Raji (cell line): ENCODE results near the gene IL16.

ENCODE experiments used
- POLR2A ChIP-seq: IDR thresholded peaks from 2 replicates; pipeline ENCODE4 v1.6.1; 2011; ENCODE audit warnings: low read depth, low read length, control low read depth; ENCODE audit not compliant: insufficient read depth

Gene IL16

DNA sequence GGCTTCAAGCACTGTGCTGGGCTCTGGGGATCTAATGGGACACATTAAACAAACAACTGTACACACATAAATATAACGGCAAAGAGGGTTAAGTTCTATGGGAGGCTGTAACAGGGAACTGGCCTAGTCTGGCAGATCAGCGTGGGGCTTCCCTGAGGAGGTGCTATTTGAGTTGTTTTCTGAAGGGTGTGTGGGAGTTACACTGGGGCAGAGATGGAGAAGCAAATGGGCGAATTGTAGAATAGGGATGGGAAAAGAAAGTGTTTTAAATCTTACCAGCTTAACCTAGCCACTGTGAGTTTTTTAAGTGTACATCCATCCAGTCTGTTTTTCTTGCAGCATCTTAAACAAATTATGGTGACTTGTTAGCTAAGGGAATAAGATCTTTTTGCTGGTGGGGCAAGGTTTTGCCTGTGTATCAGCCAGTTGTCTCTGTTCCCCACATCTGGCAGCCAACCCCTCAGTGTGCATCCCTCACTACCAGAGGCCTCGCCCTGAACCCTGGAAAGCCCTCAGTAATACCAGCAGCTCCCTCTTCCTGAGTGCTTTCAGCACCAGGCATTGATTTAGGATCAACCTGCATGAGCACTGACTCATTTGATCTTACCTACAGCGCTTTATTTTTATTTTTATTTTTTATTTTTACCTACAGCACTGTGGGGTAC lies 10.9 kb upstream of the IL16 start:
- no peak for TF ChIP-seq POLR2A

DNA sequence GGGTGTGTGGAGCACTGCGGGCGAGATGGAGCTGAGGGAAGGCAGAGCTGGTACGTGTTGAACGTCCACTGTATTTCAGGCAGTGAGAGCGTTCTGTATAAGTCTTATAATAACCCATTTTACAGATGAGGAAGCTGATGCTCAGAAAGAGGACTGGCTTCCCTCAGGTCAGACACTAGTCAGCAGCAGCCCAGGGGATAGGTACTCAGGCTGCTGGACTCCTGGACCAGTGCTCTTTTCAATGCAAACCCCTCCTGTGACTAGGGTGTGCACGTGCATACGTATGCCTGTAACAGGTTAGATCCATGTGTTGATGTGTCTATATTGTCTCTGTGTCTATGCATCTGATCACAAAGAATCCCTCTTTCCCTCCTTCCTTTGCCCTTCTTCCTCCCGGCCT lies 8.3 kb upstream of the IL16 start:
- TF ChIP-seq POLR2A = no peak

DNA sequence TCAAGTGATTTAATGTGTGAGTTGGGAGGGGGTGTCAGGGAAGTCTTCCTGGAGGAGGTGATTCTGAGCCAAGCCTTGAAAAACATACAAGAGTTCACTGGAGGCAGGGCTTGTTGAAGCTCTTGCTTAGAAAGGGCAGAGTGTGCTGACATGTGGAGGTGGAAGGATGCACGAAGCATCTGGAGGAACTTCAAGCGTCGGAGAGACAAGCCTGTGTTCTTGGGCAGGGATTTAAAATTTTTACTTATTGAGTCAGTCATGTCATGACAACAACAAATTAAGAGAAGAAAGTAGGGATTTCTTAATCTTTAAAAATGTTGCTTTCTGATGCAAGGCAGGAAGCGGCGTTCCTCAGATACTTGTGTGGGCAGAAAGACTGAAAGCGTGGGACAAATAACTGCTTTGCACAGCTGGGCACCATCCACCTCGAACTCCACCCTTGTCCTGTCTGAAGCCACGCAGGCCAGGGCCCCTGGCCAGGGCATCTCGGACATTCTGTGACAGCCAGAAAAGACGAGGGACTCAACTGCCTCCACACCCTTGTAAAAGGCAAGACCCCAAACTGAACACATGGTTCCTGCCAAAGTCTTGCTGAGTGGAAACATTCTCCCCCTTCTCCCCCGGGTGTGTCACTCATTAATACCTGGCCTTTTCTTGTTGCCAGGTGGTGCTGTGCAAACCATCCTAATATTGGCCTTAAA lies 6.9 kb upstream of the IL16 start:
- TF ChIP-seq POLR2A = no peak

DNA sequence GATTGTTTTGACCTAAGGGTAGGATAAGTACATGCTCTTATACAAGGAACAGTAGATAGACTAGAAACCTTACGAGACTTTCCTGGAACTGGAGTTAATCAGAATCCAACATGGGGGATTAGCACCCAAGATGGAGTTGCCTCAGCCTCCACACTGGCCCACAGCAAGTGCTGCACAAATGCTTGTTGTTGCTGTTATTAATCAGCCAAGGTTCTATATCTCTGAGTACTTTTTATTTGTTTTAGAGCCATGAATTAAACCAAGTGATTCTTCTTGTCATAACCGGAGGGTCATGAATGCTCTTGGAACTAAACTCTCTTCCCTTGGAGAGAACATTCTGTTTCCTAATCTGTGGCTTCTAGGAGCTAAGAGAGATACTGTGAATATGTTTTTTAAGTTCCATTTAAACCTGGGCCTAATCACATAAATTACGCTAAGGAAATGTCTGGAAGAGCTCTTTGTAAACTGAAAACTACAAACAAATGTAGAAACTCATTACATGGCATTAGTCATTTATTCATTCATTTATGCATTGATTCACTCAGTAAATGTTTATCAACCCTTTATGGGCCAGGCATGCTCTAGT lies 5.7 kb upstream of the IL16 start:
- no peak for TF ChIP-seq POLR2A

DNA sequence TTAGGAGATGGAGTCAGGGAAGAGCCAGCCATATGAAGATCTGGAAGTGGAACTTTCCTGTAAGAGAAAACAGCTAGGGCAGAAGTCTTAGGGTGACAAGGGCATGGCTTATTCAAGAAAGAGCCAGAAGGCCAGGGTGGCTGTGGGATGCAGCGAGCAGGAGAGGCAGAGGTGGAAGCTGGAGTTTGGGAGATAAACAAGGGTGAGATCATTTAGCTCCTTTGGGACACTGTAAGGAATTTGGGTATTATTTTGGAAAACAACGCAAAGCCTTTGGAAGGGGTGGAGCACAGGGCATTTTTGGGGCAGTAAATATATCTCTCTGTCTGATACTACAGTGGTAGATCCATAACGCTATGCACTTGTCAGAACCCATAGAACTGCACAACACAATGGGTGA lies 5.0 kb upstream of the IL16 start:
- TF ChIP-seq POLR2A = no peak

DNA sequence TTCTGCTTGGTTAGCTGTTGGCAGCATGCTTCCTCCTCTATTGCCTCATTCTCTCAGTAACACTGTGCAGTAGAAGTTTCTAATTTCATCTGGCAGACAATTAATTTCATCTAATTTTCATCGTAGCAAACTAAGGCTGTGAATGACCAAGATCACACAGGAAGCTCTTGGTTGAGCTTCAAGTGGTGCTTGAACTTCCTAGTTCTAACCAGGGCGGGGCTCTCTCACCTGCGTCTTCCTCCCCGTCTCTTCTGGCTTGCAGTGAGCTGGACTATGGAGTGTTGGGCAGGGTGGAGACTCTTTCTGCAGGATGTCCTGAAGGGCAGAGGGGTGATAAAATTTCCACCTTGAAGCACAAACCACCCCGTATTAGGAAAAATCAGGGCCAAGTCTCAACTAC lies 2.0 kb upstream of the IL16 start:
- no peak for TF ChIP-seq POLR2A

DNA sequence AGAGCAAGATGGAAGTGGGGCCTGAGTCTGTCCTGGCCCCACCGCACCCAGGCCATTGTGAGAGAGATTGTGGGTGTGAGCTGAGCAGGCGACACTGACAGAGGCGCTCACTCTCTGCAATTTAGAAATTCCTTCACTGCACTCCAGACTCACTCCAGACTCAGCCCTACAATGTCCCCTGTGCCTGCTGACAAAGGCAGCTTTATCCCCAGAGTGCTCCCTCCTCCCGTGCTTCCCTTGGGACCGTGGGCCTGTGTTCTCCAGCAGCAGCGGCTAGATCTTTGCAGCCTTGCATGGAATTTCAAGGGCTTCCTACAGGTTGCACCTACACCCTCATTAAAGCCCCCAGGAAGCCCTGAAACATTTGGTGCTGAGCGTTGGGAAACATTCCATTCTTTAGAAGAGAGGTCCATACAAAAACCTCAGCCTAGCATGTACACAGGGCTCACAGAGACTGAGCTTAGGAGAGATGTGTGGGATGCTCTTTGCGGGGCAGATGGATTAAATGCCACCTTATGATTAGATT lies 1.3 kb upstream of the IL16 start:
- TF ChIP-seq POLR2A = no peak

DNA sequence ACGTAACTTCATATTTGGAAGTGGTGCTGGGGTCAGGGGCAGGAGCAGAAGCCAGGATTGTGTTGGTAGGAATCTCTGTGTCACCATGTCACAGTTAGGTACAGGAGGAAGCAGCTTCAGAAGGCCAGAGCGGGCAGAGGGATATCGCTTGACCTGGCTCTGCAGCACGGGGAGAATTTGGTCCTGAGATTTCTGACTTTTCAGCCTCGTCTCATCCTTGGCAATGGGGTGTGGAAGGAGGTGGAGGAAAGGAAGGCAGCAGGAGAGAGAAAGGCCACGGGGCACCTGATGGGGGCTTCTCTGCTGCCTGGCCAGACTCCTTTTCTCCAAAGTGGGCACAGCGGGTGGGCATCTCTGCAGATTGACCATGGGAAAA lies 564 bp downstream of the IL16 start:
- no peak for TF ChIP-seq POLR2A

DNA sequence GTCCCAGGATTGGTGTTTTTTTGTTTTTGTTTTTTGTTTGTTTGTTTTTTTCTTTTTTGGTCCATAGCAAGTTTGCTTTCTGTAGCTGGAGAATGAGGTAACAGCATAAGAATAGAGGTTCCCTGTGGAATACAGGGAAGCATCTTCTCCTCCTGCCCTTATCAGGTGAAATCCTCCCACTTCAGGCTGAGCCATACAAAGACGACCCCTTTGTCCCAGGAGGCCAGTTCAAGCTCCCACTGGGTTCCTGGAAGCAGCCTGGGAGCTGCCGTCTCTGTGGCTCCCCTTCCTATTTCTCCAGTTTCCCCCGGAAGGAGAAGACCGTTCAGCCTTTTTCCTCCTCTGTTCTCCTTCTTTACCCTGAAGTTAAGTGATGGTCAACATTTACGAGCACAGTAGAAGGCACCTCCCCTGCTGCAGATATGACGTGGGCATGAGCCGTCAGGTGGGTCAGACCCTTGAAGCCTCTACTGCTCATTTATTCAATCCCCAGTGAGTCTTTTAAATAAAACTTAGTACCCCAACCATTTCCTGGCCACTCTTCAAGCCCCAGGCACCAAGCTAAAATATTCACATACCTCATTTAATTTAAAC lies 1.1 kb downstream of the IL16 start:
- no peak for TF ChIP-seq POLR2A

DNA sequence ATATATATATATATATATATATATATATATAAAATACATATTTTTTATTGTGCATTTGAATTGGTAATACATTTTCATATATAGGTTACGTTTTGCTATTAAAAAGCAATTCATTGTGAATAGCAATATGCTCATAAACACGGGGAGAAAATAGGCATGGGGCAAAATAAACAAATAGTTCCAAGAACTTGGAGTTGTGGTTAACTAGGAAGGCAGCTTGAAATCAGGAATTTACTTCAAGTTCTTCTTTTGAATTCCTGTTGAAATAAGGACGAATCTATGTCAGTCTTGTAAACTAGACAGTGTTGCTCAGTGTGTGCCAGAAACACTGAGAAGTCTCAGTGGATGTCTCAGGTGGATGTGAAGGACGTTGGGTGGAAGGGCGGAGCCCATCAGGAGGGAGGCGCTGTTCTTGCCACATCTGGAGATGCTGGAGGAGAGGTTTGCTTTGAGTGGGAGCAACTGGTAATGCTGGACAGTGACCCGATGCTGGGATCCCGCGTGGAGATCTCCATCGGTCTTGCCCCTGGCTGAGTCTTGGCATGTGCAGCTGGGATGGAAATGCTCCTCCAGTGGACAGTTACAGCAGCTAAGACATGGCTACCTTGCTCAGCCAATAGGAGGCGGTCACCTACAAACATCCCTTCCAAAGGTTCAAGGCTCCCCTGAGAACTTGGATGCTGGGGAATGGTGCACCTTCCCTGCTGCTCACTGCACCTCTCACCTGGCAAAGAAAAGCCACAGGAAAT lies 2.5 kb downstream of the IL16 start:
- no peak for TF ChIP-seq POLR2A

DNA sequence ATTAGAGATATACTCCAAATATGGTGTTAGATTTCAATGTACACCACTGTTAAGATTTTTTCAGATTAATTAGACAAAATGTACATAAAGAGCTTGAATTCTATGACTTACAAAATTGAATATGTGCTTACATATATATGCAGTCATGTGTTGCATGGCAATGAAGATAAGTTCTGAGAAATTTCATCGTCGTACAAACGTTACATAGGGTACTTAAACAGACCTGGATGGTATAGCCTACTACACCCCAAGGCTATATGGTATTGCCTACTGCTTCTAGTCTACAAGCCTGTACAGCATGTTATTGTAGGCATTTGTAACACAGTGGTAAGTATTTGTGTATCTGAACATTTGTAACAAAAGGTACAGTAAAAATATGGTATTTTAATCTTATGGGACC lies 9.3 kb downstream of the IL16 start:
- TF ChIP-seq POLR2A = no peak

DNA sequence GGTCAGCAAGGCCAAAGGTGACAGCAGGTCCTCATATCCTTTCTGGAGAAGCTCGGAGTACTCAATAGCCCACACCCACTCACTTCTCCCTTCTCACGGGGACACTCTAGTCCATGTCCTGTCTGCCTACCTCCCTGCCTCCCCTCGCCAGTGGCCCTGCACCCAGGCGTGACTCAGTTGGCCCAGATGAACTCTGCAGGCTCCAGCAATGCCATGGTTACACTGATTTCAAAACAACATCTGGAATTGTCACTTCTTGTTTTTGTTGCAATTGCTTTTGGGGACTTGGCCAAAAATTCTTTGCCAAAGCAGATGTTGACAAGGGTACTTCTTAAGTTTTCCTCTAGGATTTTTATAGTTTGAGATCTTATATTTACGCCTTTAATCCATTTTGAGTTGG lies 13.0 kb downstream of the IL16 start:
- no peak for TF ChIP-seq POLR2A

DNA sequence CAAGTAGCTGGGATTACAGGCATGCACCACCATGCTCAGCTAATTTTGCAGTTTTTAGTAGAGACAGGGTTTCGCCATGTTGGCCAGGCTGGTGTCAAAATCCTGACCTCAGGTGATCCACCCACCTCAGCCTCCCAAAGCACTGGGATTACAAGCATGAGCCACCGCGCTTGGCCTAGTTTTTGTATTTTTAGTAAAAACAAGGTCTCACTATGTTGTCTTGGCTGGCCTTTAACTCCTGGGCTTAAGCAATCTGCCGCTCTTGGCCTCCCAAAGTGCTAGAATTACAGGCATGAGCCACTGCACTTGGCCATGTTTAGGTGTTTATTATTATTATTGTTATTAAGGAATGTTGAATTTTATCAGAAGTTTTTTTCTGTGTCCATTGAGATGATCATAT lies 14.7 kb downstream of the IL16 start:
- TF ChIP-seq POLR2A = no peak

DNA sequence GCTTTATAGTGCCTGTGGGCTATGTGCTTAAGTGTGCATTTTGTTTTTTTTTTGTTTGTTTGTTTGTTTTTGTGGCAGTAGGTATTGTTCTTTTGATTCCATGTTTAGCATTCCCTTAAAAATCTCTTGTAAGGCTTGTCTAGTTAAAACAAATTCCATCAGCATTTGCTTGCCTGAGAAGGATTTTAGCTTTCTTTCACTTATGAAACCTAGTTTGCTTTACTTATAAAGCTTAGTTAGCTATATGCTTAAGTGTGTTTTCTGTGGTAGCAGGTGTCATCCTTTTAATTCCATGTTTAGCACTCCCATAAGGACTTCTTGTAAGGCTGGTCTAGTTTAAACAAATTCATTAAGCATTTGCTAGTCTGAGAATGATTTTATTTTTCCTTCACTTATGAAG lies 17.3 kb downstream of the IL16 start:
- TF ChIP-seq POLR2A = no peak

DNA sequence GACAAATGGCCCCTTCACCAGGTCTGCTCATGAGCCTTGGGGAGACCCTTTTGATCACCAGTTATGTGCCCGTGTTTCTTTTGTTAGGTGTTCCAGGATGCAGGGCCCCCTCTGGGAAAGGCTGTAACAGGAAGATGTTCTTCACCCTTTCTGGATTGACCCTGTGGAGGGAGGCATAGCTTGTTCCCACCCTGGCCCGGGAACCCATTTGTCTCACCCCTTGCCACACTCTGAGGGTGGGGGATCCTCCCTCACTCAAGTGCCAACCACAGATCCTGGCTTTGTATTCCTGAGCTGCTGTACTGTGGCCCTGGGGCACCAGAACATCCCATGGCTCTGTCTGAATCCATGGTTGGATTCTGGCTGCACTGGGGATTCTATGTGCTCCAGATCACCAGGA lies 18.9 kb downstream of the IL16 start:
- TF ChIP-seq POLR2A = no peak

DNA sequence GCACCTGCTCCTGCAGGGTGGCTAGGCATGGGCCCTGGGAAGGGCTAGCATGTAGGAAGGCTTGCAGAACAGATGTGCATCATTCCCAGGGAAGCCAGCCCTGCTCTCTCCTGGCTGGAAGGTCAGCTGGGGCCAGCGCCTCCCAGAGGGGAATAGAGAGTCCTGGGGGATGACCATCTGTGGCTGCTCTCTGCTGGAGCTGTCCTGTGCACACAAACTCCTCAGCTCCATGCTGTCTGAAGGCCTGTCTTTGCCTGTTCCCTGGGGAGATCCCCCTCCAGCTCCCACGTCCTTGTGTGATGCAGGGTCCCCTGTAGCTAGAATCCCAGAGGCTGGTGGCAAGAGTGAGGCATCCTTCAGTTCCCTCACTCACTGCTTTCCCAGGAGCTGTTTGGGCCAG lies 19.3 kb downstream of the IL16 start:
- TF ChIP-seq POLR2A = no peak

DNA sequence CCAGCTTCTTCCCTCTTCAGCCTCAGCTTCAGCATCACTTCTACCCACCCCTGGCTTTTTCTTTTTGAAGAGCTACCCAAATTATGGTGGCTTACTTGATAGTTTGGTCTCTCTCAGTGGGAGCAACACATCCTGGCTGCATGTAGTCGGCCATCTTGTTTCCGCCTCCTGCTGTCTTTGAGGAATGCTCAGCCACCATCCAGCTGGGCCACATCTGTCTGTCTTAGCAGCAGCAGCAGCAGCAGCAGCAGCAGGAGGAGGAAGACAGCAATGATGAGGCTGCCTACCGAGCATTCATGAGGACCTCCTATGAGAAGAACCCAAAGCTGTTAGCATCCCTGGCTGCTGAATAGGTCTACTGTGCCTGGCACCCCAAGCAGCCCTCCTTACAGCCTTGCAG lies 19.7 kb downstream of the IL16 start:
- no peak for TF ChIP-seq POLR2A
